GM18499 (cell line): ENCODE measurements around the gene EIF4H.
"Not testable (repeated sequence)": the region's sequence is repeated elsewhere in the genome, so short reads cannot be mapped to it uniquely, and the experiment has no call there.

Experiments used
- ATAC-seq: cut with Tn5 transposase; IDR thresholded peaks from one replicate; pipeline ENCODE4 v1.9.1; 2021; ENCODE audit warnings: moderate number of reproducible peaks; ENCODE audit not compliant: insufficient read depth, unreplicated experiment

EIF4H gene

GRCh38 chr7:74173491-74173865 lies 678 bp upstream of the EIF4H start:
- ATAC-seq: no peak

- ATAC-seq: no peak
Measured at GRCh38 chr7:74174606-74175082, 488 bp downstream of the EIF4H start.

- ATAC-seq: no peak
Measured at GRCh38 chr7:74175340-74175739, 1.2 kb downstream of the EIF4H start.

GRCh38 chr7:74176555-74176954 lies 2.4 kb downstream of the EIF4H start:
- ATAC-seq: no peak

GRCh38 chr7:74178632-74179031 lies 4.5 kb downstream of the EIF4H start:
- ATAC-seq: no peak

- ATAC-seq: no peak
Measured at GRCh38 chr7:74179935-74180604, 5.9 kb downstream of the EIF4H start.

- no peak for ATAC-seq
Measured at GRCh38 chr7:74180866-74181265, 6.7 kb downstream of the EIF4H start.

- ATAC-seq: no peak
Measured at GRCh38 chr7:74181821-74182220, 7.7 kb downstream of the EIF4H start.

- no peak for ATAC-seq
Measured at GRCh38 chr7:74182453-74183090, 8.4 kb downstream of the EIF4H start.

- no peak for ATAC-seq
Measured at GRCh38 chr7:74183142-74183541, 9.0 kb downstream of the EIF4H start.

GRCh38 chr7:74183653-74184450 lies 9.7 kb downstream of the EIF4H start:
- no peak for ATAC-seq

GRCh38 chr7:74185016-74185415 lies 10.9 kb downstream of the EIF4H start:
- no peak for ATAC-seq

- ATAC-seq: no peak
Measured at GRCh38 chr7:74185636-74186035, 11.5 kb downstream of the EIF4H start.

GRCh38 chr7:74187915-74188675 lies 13.9 kb downstream of the EIF4H start:
- no peak for ATAC-seq

- ATAC-seq: no peak
Measured at GRCh38 chr7:74190259-74190658, 16.1 kb downstream of the EIF4H start.

- no peak for ATAC-seq
Measured at GRCh38 chr7:74191231-74191630, 17.1 kb downstream of the EIF4H start.

- ATAC-seq: no peak
Measured at GRCh38 chr7:74193054-74193453, 18.9 kb downstream of the EIF4H start.

GRCh38 chr7:74193913-74194312 lies 19.8 kb downstream of the EIF4H start:
- ATAC-seq: no peak

- ATAC-seq: no peak
Measured at GRCh38 chr7:74194686-74195085, 20.5 kb downstream of the EIF4H start.

- ATAC-seq: not testable (repeated sequence)
Measured at GRCh38 chr7:74195139-74195860, 21.1 kb downstream of the EIF4H start.
